ENCODE data around the gene NKX1-1. TPM values are rescaled to one million over a fixed set of nuclear protein-coding genes. Genes with fewer than 3 reads are reported as not detected.

Gene NKX1-1
- total RNA-seq, 1 experiment from 2014 or later, result not detected

DNA sequence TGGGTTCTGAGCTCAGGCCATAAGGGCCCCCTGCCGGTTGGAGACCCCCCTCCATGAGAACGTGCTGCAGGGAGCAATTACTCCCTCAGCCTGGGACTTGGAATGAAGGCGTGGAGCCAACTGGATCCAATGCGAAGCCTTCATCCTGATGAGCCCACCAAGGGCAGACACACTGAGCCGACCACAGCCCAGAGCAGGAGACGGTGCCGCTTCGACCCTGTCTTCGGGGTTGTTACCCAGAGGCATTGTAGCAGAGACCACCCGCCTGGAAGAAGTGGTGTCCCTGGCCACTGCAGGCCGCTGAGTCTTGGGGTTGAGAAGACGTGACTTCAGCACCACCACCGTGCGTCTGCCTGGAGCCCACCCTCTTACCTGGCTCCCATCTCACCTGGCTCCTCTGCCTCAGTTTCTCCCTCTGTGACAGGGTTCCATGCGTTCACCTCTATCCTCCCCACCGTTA lies 7.0 kb upstream of the NKX1-1 start:
- no TSS peak for BruUV-seq (replicated peaks)
- POLR2A ChIA-PET, result no interaction called here
- no peak for ATAC-seq
- TF ChIP-seq, protein P1, sequence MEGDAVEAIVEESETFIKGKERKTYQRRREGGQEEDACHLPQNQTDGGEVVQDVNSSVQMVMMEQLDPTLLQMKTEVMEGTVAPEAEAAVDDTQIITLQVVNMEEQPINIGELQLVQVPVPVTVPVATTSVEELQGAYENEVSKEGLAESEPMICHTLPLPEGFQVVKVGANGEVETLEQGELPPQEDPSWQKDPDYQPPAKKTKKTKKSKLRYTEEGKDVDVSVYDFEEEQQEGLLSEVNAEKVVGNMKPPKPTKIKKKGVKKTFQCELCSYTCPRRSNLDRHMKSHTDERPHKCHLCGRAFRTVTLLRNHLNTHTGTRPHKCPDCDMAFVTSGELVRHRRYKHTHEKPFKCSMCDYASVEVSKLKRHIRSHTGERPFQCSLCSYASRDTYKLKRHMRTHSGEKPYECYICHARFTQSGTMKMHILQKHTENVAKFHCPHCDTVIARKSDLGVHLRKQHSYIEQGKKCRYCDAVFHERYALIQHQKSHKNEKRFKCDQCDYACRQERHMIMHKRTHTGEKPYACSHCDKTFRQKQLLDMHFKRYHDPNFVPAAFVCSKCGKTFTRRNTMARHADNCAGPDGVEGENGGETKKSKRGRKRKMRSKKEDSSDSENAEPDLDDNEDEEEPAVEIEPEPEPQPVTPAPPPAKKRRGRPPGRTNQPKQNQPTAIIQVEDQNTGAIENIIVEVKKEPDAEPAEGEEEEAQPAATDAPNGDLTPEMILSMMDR (IDR thresholded peaks at IDR 0.05), result no peak
- no peak for TF ChIP-seq TCF7L2 (IDR thresholded peaks at IDR 0.05; ENCODE audit: low read depth, low read length)
- TF ChIP-seq, protein P2, sequence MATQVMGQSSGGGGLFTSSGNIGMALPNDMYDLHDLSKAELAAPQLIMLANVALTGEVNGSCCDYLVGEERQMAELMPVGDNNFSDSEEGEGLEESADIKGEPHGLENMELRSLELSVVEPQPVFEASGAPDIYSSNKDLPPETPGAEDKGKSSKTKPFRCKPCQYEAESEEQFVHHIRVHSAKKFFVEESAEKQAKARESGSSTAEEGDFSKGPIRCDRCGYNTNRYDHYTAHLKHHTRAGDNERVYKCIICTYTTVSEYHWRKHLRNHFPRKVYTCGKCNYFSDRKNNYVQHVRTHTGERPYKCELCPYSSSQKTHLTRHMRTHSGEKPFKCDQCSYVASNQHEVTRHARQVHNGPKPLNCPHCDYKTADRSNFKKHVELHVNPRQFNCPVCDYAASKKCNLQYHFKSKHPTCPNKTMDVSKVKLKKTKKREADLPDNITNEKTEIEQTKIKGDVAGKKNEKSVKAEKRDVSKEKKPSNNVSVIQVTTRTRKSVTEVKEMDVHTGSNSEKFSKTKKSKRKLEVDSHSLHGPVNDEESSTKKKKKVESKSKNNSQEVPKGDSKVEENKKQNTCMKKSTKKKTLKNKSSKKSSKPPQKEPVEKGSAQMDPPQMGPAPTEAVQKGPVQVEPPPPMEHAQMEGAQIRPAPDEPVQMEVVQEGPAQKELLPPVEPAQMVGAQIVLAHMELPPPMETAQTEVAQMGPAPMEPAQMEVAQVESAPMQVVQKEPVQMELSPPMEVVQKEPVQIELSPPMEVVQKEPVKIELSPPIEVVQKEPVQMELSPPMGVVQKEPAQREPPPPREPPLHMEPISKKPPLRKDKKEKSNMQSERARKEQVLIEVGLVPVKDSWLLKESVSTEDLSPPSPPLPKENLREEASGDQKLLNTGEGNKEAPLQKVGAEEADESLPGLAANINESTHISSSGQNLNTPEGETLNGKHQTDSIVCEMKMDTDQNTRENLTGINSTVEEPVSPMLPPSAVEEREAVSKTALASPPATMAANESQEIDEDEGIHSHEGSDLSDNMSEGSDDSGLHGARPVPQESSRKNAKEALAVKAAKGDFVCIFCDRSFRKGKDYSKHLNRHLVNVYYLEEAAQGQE (IDR thresholded peaks at IDR 0.05; ENCODE audit: insufficient read depth in 1 of 2, low read depth in 2 of 2, low read length in 1 of 2), result no peak
- TF ChIP-seq POLR2AphosphoS5 (IDR thresholded peaks at IDR 0.05; ENCODE audit: low read depth, low read length), result no peak
- no peaks in the 10 kb centered on the region for H3K27me3 ChIP-seq (ENCODE audit: control insufficient read depth, insufficient read depth, low read length)
- no peaks in the 10 kb centered on the region for H3K4me1 ChIP-seq (ENCODE audit: control insufficient read depth, insufficient read depth, low read length)
- in situ Hi-C loops (cut with HindIII; ENCODE audit: low pct_unique_long_range_greater_than_20kb, low sequenced_read_pairs), result no loop called here
- H3K27ac ChIP-seq (ENCODE audit: low read length), result no peak overlapping the region
- no peaks in the 10 kb centered on the region for H3K9me3 ChIP-seq (ENCODE audit: control insufficient read depth, insufficient read depth, low read depth, low read length)
- intact Hi-C loops (cut with micrococcal nuclease; ENCODE audit: unreplicated experiment), result no loop called here
- no peak for DNase-seq (ENCODE audit: low read depth, low spot score)
- H3K36me3 ChIP-seq (ENCODE audit: control insufficient read depth, insufficient read depth, low read length), result no peaks in the 10 kb centered on the region
- H3K4me3 ChIP-seq (ENCODE audit: low read depth in 2 of 2, low read length in 2 of 2), result no peak overlapping the region
- CTCF ChIA-PET, result no interaction called here

DNA sequence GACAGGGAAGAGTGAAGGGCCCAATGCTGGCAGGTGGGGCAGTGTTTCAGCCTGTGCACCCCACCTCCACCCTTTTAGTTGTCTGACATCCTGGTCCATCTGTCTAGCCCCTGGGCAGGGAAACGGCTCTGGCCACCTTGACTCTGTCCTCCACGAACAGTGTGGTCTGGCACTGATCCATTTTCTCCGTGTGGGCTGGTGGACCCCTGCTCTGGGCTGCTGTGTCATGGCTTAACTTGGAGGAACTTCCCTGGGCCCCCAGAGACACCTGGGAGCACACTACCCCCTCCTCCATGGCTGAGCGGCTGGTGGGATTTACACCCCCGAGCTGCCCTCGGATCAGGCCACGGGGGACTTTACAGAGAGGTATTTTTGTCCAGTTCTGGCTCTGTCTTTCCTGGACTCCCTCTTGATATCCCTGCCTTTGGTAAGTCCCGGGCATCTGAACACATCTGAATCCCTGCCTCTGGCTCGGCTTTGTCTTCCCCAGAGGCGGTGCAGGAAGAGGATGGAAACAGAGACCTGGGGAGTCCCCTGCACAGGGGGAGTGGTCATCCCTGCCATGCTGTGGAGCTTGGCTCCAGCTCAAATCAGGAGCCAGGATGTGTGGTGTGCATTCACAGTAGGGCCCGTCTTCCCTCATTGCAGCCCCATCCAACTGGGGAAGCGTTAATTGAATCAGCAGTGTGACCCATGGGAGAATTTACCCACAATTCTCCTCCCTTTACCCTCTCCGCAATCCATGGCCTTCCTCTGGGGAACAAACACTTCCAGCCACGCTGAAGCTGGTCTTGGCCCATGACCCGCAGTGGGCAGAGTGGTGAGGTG lies 6.3 kb upstream of the NKX1-1 start:
- POLR2A ChIA-PET, result no interaction called here
- Histone ChIP-seq H3K36me3 (ENCODE audit: control insufficient read depth, insufficient read depth, low read length) (no peaks in the 10 kb centered on the region), H3K4me3 (ENCODE audit: low read depth in 2 of 2, low read length in 2 of 2) (no peak overlapping the region), H3K9me3 (ENCODE audit: control insufficient read depth, insufficient read depth, low read depth, low read length) (no peaks in the 10 kb centered on the region), H3K4me1 (ENCODE audit: control insufficient read depth, insufficient read depth, low read length) (no peaks in the 10 kb centered on the region), H3K27me3 (ENCODE audit: control insufficient read depth, insufficient read depth, low read length) (no peaks in the 10 kb centered on the region), H3K27ac (ENCODE audit: low read length) (no peak overlapping the region)
- in situ Hi-C loops (cut with HindIII; ENCODE audit: low pct_unique_long_range_greater_than_20kb, low sequenced_read_pairs), result no loop called here
- intact Hi-C loops (cut with micrococcal nuclease; ENCODE audit: unreplicated experiment), result no loop called here
- 0 out of 2 replicates have a peak, but pooled peaks have one; percentile 22 for ATAC-seq
- DNase-seq (ENCODE audit: low read depth, low spot score), result no peak
- BruUV-seq (replicated peaks), result no TSS peak
- TF ChIP-seq SIN3A (IDR thresholded peaks at IDR 0.05; ENCODE audit: borderline replicate concordance, insufficient read depth, low read depth, low read length) (no peak), POLR2AphosphoS5 (IDR thresholded peaks at IDR 0.05; ENCODE audit: low read depth, low read length) (no peak), TCF7L2 (IDR thresholded peaks at IDR 0.05; ENCODE audit: low read depth, low read length) (no peak)
- TF ChIP-seq, protein P1 (IDR thresholded peaks at IDR 0.05), result no peak
- TF ChIP-seq, protein P2 (IDR thresholded peaks at IDR 0.05; ENCODE audit: insufficient read depth in 1 of 2, low read depth in 2 of 2, low read length in 1 of 2), result no peak
- CTCF ChIA-PET, result no interaction called here
